ENCODE data around the gene OBSL1.

OBSL1 gene

DNA sequence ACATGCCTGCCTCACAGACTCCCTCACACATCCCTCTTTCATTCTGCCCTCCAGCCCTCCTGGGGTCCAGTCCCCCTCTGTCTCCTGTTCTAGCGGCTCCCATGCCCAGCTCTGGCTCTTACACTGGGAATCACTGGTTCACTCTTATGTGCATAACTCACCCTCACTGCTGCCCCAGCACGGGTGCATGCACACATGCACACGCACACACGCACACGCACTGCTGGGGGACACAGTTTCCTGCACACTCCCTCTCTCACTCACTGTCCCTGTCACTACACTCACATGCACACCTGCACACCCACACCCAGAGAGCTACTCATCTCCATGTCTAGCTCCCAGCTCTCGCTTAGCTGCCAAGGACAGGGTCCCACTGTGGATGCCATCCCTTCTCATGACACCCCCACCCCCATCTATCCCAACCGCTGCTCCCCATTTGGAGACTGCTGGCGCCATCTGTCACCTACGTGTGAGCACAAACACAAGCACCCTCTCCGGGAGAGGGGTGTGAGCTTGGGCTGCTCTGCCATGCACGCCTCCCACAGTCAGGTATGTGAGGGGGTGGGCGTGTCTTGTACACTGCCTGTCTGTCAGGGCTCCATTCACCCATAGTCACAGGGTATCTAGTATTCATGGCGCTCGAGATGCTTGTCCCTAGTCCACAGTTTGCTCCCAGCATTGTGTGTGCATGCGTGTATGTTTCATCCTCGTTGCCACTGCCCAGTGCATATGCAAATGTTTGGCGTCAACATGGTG, 55.3 kb downstream of the OBSL1 start:
- TF ChIP-seq ZFX (IDR thresholded peaks at IDR 0.05; ENCODE audit: borderline replicate concordance), result no peak
- TF ChIP-seq, protein P1, sequence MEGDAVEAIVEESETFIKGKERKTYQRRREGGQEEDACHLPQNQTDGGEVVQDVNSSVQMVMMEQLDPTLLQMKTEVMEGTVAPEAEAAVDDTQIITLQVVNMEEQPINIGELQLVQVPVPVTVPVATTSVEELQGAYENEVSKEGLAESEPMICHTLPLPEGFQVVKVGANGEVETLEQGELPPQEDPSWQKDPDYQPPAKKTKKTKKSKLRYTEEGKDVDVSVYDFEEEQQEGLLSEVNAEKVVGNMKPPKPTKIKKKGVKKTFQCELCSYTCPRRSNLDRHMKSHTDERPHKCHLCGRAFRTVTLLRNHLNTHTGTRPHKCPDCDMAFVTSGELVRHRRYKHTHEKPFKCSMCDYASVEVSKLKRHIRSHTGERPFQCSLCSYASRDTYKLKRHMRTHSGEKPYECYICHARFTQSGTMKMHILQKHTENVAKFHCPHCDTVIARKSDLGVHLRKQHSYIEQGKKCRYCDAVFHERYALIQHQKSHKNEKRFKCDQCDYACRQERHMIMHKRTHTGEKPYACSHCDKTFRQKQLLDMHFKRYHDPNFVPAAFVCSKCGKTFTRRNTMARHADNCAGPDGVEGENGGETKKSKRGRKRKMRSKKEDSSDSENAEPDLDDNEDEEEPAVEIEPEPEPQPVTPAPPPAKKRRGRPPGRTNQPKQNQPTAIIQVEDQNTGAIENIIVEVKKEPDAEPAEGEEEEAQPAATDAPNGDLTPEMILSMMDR (IDR thresholded peaks at IDR 0.05), result no peak
- no peak overlapping the region for H3K27ac ChIP-seq

DNA sequence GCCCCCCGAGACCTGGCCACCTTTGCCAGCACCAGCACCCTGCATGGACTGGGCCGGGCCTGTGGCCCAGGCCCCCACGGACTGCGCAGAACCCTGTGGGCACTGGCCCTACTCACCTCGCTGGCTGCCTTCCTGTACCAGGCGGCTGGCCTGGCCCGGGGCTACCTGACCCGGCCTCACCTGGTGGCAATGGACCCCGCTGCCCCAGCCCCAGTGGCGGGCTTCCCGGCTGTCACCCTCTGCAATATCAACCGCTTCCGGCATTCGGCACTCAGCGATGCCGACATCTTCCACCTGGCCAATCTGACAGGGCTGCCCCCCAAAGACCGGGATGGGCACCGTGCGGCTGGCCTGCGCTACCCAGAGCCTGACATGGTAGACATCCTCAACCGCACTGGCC, 56.5 kb downstream of the OBSL1 start:
- no peak overlapping the region for H3K27ac ChIP-seq
- TF ChIP-seq, protein P1 (IDR thresholded peaks at IDR 0.05), result no peak
- no peak for TF ChIP-seq ZFX (IDR thresholded peaks at IDR 0.05; ENCODE audit: borderline replicate concordance)

DNA sequence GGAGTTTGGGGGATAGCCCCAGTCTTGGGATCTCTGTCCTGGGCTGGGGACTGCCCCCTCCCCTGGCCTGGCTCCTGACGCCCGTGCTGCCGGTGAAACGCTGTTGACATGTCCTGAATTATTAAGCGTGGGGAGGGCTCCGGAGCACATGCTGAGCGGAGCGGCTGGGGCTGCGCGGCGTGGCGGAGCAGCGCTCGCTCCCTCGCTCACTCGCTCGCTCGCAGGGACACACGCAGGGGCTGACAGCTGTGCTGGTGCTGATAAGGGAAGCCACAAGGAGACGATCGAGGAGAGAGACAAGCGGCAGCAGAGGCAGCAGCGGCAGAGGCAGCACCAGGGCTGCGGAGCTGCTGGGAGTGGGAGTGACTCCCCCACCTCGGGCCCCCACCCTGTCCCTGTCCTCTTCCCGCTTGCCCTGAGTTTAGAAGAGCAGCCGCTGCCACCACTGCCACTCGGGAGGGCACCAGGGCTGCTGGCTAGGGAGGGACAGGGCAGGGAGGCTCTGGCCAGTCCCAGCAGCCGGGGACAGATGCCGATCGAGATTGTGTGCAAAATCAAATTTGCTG, 57.1 kb downstream of the OBSL1 start, which contains the start of gene ASIC4:
TSS of gene ASIC4 (plus strand) at position 287 of the 566 bp plus-strand sequence. CDS start at position 530, 243 bp downstream.
- TF ChIP-seq ZFX (IDR thresholded peaks at IDR 0.05; ENCODE audit: borderline replicate concordance), result no peak
- TF ChIP-seq, protein P1 (IDR thresholded peaks at IDR 0.05), result no peak
- no peak within 1 kb of the TSS for H3K27ac ChIP-seq

DNA sequence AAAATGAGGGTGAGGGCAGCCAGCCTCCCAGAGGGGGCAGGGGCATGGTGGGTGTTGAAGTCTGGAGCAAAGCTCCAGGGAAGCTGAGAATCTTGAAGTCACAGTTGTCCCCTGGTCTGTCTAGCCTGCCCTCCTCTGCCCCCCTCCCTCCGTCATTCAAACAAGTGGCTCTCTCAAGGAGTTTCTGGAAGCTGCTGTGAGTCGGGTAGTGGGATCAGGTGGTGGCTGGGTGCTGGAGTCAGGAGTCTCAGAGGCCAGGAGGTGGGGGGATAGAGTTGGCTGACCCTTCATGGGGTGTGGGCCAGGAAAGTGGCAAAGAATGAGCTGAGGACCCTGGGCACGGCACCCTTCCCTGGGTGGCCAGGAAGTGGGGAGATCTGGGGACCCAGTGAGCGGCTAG, 57.6 kb downstream of the OBSL1 start:
- H3K27ac ChIP-seq, result no peak overlapping the region
- TF ChIP-seq ZFX (IDR thresholded peaks at IDR 0.05; ENCODE audit: borderline replicate concordance), result no peak
- TF ChIP-seq, protein P1 (IDR thresholded peaks at IDR 0.05), result no peak

DNA sequence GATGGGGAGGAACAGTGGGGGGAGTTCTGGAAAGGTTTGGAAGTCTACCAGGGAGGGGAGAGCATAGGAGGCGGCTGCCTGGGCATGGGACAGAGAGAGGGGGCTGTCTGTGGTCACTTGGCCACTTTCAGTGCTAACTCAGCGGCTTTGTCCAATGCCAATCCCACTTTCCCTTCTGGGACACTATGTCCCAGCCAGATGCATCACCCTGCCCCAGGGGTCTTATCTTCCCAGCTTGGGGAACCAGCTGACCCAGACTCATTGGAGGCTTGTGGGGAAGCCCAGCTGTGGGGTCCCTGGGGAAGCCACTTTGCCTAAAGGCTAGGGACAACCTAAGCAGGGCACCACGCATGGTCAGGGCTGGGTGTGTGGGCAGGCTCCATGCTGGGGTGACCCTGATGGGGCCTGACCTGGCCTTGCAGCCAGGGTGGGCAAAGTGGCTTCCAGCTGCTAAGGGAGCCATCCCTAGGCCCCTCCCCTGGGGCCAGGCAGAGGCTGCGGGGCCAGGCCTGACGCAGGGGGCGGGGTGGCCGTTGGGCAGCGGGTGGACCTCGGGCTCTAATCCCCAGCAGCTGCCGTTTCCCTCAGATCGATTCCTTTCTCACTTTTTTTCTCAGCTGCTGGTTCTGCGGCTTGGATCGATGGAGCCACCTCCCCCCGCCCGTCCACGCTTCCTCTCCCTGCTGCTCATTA, 58.7 kb downstream of the OBSL1 start:
- no peak overlapping the region for H3K27ac ChIP-seq
- TF ChIP-seq, protein P1 (IDR thresholded peaks at IDR 0.05), result no peak
- no peak for TF ChIP-seq ZFX (IDR thresholded peaks at IDR 0.05; ENCODE audit: borderline replicate concordance)

DNA sequence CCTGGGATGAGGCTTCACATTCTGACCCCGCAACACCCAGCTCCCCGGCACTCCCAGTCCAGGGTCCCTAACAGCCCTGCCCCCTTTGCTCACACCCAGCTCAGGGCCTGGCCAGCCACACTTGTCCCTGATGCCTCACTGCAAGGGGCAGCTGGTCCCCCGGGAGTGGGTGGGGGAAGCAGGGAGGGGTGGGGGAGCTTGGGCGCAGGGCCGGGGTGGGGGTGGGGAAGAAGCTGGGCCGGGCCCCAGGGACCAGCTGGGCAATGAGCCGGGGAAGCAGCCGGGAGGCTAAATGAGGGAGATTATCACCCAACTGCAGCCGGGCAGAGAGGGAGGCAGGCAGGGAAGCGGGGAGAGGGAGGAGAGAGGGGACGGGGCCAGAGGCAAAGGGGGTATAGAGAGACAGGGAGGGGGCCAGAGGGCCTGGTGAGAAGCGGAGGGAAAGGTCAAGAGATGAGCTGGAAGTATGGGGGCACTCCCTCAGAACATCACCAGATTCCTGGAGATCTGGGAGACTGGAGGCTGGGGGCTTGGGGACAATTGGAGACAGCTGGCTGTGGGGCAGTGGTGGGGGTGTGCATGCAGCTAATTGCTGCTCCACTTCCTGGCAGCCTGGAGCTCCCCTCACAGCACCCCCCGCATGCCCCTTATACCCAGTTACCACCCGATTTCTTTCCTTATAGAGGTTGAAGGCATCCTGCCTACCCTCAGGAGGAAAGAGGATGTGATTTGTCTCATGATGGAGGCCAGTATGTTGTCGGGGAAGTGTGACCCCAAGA, 59.6 kb downstream of the OBSL1 start:
- TF ChIP-seq, protein P1 (IDR thresholded peaks at IDR 0.05), result no peak
- TF ChIP-seq ZFX (IDR thresholded peaks at IDR 0.05; ENCODE audit: borderline replicate concordance), result no peak
- H3K27ac ChIP-seq, result no peak overlapping the region
